Stimulated activated CD4-positive, alpha-beta T cell treated with anti-CD3 and anti-CD28 coated beads, Interleukin-15, amount 100 ng/mL, for 48 hours (primary cell): ENCODE measurements around the gene MAD2L2.

Experiments
- DNase-seq, 2 donors: peaks; one replicate each; pipeline ENCODE4 v3.0.0-alpha.2; 2020; ENCODE audit warnings: low read depth in 2 of 2

MAD2L2 gene

DNA sequence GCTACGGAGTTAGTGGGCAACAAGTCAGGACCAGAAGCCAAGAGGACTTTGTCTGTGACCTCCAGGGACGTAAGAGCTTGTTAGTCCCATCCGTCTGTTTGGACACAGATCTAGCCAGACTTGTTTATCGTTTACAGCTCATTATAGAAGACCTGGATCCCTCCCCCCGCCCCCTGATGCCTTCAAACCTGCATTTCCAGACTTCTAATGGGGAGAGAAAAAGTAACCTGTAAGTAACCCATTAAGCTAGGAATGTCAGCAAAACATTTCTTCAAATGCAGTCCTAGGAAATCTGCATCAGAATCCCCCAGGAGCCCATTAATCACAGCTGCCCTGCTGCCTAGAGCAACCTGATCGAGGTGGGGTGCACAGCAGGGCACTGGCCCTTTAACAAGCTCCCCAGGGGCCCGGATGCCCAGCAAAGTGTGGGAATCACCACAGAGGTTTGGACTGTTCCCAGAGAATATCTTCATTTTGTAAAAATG lies 1.4 kb upstream of the MAD2L2 start:
- DNase-seq: no peak

- DNase-seq: no peak
These were observed 478 bp downstream of the MAD2L2 start for GRCh38 chr1:11680270-11681070.

DNA sequence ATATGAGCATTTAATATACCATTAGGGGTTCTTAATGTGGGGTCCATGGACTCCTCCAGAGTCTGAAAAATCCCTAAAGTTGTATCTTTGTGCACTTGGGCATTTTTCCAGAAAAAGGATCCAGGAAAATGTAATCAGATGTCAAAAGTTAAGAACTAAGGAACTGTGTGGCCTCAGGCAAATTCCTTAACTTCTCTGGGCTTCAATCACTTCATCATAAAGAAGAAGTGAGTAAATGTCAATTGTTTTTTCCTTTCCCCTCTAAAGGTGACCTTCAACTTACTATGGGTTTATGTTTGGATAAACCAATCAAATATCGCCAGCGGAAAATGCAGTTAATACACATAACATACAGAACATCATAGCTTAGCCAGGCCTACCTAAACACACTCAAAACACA lies 2.5 kb downstream of the MAD2L2 start:
- no peak for DNase-seq

- no peak for DNase-seq
These were observed 4.4 kb downstream of the MAD2L2 start for GRCh38 chr1:11676386-11677103.

GRCh38 chr1:11675325-11675724 lies 5.6 kb downstream of the MAD2L2 start:
- no peak for DNase-seq

GRCh38 chr1:11674488-11674887 lies 6.5 kb downstream of the MAD2L2 start:
- no peak for DNase-seq

GRCh38 chr1:11673089-11673769 lies 7.7 kb downstream of the MAD2L2 start:
- no peak for DNase-seq

DNA sequence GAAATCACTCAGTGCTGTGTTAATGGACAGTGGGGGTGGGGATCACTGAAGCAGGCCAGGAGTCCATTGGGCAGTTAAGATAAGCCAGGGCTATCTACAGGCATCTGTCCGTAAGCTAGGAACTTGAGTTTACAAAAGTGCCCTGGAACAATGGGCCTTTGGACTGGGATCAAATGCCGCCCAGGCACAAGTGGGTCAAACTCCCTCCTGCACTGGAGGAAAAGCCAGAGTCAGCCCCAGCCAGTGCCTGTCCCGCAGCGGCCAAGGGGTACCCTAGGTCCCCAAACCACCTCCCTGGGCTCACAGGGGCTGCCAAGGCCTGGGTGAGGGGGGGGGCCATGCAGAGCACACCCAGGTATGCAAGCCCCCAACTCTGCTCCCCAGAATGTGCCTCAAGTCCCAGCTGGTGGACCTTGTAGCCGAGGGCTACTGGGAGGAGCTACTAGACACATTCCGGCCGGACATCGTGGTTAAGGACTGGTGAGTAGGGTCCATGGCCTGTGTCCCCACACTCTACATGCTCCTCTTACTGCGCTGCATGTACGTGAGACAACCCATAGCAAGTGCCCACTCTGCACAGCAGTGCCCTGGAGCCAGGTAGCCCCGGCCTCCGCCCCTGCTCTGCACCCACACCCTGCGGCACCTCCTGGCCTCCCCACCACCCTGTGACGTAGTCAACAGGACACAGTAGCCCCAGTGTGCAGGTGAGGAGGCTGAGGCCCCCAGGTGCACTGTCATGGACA lies 9.2 kb downstream of the MAD2L2 start:
- DNase-seq: no peak

DNA sequence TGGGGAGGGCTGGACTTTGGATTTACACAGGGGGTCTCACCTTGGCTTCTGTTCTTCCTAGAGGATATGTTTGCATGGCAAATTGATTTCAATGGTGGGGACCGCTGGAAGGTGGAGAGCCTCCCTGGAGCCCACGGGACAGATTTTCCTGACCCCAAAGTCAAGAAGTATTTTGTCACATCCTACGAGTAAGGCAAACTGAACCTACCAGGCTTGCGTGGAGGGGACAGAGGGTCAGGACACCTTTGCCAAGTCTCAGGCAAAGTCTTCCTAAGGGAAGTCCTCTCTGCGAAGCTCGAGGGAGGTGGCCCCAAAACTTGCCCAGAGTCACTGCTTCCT lies 9.8 kb downstream of the MAD2L2 start:
- no peak for DNase-seq

- DNase-seq: no peak
These were observed 10.2 kb downstream of the MAD2L2 start for GRCh38 chr1:11670747-11671146.

GRCh38 chr1:11668516-11668915 lies 12.4 kb downstream of the MAD2L2 start:
- DNase-seq: no peak

GRCh38 chr1:11664336-11665065 lies 16.4 kb downstream of the MAD2L2 start:
- no peak for DNase-seq

DNA sequence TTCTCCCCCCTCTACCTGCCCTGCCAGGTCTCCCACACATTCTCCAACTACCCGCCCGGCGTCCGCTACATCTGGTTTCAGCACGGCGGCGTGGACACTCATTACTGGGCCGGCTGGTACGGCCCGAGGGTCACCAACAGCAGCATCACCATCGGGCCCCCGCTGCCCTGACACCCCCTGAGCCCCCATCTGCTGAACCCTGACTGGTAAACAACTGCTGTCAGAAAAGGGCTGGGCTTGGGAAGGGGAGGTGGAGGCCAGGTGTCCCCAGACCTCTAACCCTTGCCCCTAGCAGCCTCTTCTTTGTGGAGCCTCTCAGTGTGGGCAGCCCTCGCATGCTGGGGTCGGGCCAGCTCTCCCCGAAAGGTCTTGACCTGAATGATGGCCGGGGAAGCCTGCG lies 19.8 kb downstream of the MAD2L2 start:
- no peak for DNase-seq

GRCh38 chr1:11659748-11660147 lies 21.2 kb downstream of the MAD2L2 start:
- no peak for DNase-seq

- no peak for DNase-seq
These were observed 22.4 kb downstream of the MAD2L2 start for GRCh38 chr1:11658542-11658941.

DNA sequence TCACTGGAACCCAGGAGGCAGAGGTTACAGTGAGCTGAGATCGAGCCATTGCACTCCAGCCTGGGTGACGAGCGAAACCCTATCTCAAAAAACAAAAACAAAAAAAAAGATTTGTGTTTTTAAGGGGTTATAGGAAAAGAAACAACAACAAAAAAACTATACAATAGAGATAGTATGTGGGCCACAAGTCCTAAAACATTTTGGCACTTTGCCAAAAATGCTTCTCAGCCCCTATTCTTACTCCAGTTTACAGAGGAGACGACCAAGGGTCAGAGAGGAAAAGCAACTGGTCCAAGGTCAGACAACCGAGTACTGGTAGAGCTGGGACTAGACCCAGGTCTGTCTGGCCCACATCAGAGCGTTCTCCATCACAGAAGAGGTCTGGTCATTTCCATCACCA lies 23.3 kb downstream of the MAD2L2 start:
- DNase-seq: no peak

DNA sequence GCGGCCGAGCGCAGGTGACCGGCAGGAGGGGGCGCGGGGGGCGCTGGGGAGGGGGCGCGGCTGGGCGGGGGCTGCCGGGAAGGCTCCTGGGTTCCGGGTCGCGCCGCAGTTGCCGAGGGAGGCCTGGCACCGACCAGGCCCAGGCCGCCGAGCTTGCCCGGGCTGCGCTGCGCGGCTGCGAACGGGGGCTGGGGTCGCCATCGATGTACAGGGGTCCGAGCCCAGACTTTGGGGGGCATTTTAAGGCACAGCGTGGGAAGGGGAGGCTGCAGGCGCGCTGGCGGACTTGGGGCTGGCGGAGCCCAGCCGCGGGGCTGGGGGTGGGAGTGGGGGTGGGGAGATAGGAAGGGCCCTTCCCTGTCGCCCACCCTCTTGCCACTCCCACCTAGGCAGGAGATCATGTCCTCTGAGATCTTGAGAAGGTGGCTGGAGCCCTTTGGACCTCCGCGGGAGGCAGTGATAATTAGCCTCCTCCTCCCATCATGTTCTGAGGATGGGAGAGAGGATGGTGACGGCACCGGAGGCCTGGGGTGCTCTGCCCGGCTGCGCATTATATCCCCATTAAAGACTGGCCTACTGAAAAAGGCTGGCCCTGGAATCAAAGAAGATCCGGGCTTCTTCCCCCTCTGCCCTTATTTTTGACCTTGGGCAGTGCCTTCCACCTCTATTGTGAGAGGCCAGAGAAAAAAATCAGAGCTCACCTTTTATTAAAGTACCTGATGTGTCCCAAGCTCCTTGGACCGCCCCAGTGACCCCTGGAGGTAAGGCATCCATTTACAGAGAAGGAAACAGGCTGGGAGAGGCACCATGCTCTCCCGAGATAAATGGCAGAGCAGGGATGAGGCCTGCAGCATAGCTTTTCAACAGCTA lies 25.8 kb downstream of the MAD2L2 start:
- no peak for DNase-seq

DNA sequence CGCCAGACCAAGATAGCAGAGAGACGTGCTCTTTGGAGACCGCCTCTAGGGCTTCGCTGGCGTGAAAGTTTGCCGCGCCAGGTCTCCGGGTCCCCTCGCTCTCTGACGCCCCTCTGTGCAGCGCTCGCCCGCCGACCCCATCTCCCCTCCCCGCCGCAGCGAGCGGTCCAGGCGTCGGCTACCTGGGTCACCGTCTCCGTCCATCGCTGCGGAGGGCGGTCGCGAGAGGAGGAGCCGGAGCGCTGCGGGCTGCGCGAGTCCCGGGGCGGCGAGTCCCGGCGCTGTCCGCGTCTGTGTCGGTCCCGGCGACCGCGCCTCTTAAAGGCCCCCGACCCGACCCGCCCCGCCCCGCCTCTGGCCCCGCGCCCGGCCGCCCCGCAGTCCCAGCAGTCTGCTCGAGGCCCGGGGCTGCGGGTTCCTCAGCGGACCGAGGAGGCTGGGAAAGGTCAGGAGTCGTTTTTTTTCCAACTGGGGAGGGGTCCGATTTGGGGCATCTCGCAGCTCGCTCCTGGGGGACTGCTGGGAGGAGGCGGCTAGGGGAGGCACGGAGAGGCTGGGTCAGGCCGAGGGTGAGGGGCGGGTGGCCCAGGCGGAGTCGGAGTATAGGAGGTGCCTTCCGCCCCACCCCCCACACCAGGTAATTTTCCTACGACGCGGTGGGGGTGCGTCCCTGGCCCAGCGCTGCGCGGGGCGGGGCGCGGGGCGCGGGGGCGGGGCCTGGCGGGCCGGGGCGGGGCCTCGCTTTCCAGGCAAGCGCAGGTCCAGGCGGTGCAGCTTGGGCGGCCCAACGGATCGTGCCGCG lies 26.6 kb downstream of the MAD2L2 start, which contains the start of the genes FBXO2 and FBXO44:
FBXO2 (minus strand) TSS at position 293 of the 802 bp plus-strand sequence; CDS start at position 204, 89 bp downstream.
FBXO44 (plus strand) TSS at position 741 of the 802 bp plus-strand sequence. CDS start 959 bp downstream, outside the sequence.
- DNase-seq: peak; percentile 36 to 54

DNA sequence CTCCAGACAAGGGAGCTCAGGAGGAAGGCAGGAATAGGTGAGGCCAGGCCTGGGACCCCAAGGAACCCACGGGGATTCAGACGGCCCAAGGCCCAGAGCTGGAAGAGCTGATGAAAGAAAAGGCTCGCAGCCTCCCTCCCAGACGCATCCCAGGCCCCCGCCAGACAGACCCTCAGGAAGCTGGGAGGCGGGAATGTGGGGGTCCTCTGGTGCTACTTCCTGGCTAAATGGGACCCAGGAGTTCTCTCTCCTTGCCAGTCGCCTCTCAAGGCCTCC lies 27.1 kb downstream of the MAD2L2 start:
- DNase-seq: no peak
